Activated effector memory CD4-positive, alpha-beta T cell treated with anti-CD3 and anti-CD28 coated beads, Interleukin-2, amount 50 U/mL, for 16 hours (primary cell): ENCODE results near the gene GFRA1.

ENCODE experiments used
- DNase-seq: peaks from one replicate; pipeline ENCODE4 v3.0.0-alpha.2; 2020

GFRA1 gene, protein sequence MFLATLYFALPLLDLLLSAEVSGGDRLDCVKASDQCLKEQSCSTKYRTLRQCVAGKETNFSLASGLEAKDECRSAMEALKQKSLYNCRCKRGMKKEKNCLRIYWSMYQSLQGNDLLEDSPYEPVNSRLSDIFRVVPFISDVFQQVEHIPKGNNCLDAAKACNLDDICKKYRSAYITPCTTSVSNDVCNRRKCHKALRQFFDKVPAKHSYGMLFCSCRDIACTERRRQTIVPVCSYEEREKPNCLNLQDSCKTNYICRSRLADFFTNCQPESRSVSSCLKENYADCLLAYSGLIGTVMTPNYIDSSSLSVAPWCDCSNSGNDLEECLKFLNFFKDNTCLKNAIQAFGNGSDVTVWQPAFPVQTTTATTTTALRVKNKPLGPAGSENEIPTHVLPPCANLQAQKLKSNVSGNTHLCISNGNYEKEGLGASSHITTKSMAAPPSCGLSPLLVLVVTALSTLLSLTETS

GRCh38 chr10:116272440-116273283, at the start of gene GFRA1:
Gene GFRA1 (minus strand): TSS chr10:116273206. CDS start chr10:116272029, 1,177 bp downstream.
- DNase-seq: no peak

DNA sequence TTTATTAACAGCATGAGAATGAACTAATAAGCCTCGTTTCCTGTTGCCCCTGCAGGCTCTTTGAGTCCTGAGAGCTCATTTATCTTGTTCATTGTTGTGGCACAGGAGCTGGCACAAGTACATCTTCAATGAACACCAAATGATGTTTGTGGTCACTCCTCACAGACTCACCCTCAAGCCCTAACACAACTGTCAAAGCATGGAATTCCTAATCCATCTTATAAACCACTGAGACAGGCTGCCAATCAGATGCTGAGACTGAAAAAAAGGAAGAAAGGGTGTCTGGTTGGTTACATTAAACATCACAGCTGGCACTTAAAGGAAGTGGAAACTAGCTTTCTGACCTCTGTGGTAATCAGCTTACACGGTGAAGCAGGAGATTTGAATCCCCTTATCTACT, 43.5 kb upstream of the GFRA1 start:
- no peak for DNase-seq

GRCh38 chr10:116312548-116312947, 39.5 kb upstream of the GFRA1 start:
- no peak for DNase-seq

DNA sequence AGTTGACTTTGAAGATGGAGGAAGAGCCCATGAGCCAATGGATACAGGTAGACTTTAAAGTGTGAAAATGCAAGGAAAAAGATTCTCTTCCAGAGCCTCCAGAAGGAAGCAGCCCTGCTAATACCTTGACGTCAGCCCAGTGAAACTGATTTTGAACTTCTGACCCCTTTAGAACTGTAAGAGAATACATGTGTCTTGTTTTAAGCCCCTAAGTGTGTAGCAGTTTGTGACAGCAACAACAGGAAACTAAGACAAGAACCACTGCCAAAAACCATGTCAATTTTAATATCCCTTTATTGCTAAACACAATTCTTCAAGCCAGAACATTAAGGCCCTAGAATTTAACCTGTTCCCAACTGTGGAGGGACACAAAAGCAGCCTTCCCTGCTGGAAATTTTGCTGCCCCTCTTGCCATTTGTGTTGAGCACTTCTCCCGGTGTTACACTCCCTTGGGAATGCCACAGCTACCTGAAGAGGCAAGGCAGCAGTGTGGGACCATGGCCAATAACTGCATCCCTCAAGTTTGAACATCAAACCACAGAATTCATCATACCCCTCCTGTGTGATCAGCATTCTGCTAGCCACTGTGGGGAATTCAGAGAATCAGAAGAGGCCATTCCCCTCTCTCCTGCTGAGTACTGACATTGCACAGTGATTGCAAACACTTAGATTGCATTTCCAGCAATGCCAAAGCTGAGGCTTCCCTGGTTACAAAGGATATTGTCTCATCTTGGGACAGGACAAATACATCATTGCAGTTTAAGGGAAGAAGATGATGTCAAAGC, 38.9 kb upstream of the GFRA1 start:
- DNase-seq: no peak

GRCh38 chr10:116311016-116311415, 38.0 kb upstream of the GFRA1 start:
- no peak for DNase-seq

- no peak for DNase-seq
Measured at GRCh38 chr10:116307455-116307854, 34.4 kb upstream of the GFRA1 start.

GRCh38 chr10:116306847-116307246, 33.8 kb upstream of the GFRA1 start:
- no peak for DNase-seq

- DNase-seq: no peak
Measured at GRCh38 chr10:116304923-116305322, 31.9 kb upstream of the GFRA1 start.

DNA sequence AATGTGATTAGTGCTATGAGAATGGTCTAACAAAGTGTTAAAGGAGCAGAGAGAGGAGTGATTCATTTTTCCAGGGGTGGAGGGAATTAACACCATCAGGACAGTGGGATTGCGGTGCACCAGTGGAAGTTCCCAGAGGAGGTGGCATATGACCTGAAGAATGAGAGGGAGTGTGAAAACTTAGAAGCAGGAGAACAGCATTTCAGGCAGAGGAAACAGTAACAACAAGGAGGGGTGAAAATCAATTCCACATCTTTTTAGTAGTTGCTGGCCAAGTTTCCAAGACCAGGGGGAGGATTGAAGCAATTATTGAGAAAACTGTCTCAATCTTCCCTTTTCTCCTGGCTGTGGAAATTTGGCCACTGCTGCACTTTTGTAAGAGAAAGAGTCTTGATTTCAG, 27.5 kb upstream of the GFRA1 start:
- no peak for DNase-seq

DNA sequence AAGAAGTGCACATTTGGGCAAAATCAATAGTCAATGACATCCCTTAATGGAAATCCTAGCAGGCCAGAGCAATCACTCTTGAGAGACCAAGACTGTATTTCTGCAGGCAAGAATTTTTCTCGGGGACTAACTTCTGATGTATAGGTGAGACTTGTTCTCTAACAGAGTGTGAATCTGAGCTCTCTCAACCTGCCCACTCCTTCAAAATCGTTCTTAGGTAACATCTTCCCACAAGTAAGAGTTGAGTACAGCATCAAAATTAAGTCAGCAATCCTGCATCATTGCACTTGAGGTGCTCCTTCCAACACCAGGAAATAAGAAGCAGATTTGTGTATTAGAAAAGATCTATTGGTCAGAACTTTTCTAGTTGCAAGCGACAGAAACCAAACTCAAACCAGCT, 25.6 kb upstream of the GFRA1 start:
- no peak for DNase-seq

- DNase-seq: no peak
Measured at GRCh38 chr10:116296291-116296721, 23.3 kb upstream of the GFRA1 start.

GRCh38 chr10:116292493-116292892, 19.5 kb upstream of the GFRA1 start:
- DNase-seq: no peak

DNA sequence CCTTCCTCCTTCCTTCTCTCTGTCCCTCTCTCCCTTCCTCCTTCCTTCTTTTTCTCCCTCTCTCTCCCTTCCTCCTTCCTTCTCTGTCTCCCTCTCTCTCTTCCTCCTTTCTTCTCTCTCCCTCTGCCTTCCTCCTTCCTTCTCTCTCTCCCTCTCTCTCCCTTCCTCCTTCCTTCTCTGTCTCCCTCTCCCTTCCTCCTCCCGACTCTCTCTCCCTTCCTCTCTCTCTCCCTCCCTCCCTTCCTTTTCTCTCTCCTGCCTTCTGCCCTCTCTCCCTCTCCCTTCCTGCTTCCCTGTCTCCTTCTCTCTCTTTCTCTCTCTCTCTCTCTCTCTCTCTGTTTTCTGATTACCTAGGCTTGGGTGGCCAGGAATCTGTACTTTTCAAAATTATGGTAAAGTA, 16.6 kb upstream of the GFRA1 start:
- DNase-seq: no peak

GRCh38 chr10:116287906-116288501, 15.0 kb upstream of the GFRA1 start:
- DNase-seq: no peak

- DNase-seq: no peak
Measured at GRCh38 chr10:116286626-116287200, 13.7 kb upstream of the GFRA1 start.

GRCh38 chr10:116281775-116282174, 8.8 kb upstream of the GFRA1 start:
- DNase-seq: no peak

DNA sequence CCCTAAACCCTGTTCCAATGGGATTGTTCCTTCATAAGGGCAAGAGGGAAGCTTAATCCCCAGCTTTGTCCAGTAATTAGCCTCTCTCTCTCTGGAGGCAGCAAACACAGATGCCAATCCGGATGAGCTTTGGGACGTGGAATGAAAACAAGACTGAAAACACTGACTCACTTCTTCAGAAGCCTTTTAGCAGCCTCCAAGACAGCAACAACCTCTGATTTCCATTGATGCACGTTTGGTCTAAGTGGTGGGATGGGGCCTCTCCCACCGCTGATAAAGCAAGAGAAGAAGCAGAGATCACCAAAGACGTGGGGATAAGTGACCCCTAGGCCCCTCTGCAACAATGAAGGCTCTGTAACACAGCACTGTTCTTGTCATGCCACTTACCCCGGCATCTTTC, 5.8 kb upstream of the GFRA1 start:
- no peak for DNase-seq

GRCh38 chr10:116276981-116277380, 4.0 kb upstream of the GFRA1 start:
- no peak for DNase-seq

- DNase-seq: no peak
Measured at GRCh38 chr10:116274064-116274904, 1.3 kb upstream of the GFRA1 start.

DNA sequence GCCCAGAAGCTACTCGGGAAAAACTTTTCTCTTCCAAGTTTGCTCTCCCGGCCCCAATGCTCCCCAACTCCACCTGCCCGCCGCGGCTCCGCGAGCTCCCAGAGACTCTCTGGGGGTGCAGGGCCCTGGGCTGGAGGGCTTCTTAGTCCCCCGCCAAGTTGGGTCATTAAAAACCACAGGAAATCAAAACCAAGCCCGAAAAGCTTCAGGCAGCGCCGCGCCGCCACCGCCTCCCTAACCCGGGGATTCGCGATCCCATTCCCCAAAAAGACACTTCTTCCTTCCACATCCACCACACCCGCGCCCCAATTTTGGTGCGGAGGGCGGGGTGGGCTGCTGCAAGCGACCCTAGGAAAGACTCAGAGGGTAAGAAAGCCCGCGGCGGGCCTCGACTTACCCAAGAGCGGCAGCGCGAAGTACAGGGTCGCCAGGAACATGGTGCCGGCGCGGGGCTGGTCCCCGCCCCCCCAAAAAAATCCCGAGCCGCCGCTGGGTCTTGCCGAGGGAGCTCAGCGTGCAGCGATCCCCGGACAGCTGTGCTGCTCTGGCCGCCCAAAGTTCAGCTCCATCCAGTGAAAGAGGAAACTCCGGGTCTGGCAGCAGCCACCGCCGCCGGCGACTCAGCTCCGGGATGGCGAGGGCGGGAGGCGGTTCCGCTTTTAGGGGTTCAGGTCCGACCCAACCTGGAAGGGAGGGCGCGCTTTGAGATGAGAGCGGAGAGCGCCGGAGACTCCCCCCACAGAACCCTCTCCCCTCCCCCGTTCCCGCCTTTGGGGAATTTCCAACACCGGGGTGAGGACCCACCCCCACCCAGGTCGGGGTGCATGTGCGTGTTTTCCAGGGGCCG, 1.2 kb downstream of the GFRA1 start:
- DNase-seq: no peak
